Panc1 (cell line): Measurements from ENCODE around the gene FNTB. TPM values are rescaled to one million over a fixed set of nuclear protein-coding genes. Genes with fewer than 3 reads are reported as not detected.

Experiments used
- ATAC-seq: fragments of 200-7000 bp; cut with Tn5 transposase; 2 replicates; pipeline ENCODE4 v1.9.1; 2020; ENCODE audit warnings: mild to moderate bottlenecking, moderate library complexity
- BruUV-seq: library from RNA; stranded (reverse); fragments of 400-500 nt; replicated peaks from 2 replicates; lab custom pipeline; 2021; lab: Mats Ljungman, UMichigan
- CTCF ChIA-PET: fragments of 300-600 bp; sonication (Branson Sonifier 250); formaldehyde crosslinking; loops from one replicate; lab custom pipeline; 2022; ENCODE audit warnings: antibody characterized with exemption; lab: Charles Lee
- POLR2A ChIA-PET: fragments of 300-600 bp; sonication (Branson Sonifier 250); formaldehyde crosslinking; loops from one replicate; lab custom pipeline; 2022; ENCODE audit warnings: antibody characterized with exemption; lab: Charles Lee
- DNase-seq: peaks from one replicate; pipeline ENCODE4 v3.0.0-alpha.2; 2010; ENCODE audit warnings: low read depth, low spot score
- H3K27ac ChIP-seq: 2 replicates; pipeline ENCODE4 v1.5.1; 2011; ENCODE audit warnings: mild to moderate bottlenecking, low read length, inconsistent platforms
- H3K27me3 ChIP-seq: fragments of 200-500 bp; sonication (Bioruptor generic); 2 replicates; pipeline ENCODE4 v1.6.0; 2014; ENCODE audit warnings: low read length, inconsistent platforms; ENCODE audit not compliant: control insufficient read depth, insufficient read depth
- H3K36me3 ChIP-seq: fragments of 200-500 bp; sonication (Bioruptor generic); 2 replicates; pipeline ENCODE4 v1.5.1; 2014; ENCODE audit warnings: inconsistent platforms, mild to moderate bottlenecking, low read length, moderate library complexity; ENCODE audit not compliant: control insufficient read depth, insufficient read depth
- H3K4me1 ChIP-seq: 2 replicates; pipeline ENCODE4 v1.5.1; 2011; ENCODE audit warnings: inconsistent platforms, mild to moderate bottlenecking, low read length, moderate library complexity; ENCODE audit not compliant: control insufficient read depth, insufficient read depth
- H3K4me3 ChIP-seq, 2 experiments: 2 replicates each; pipeline ENCODE4 v1.5.1; 2011 to 2012; ENCODE audit warnings: low read depth in 2 of 2, low read length in 2 of 2, mild to moderate bottlenecking in 2 of 2, inconsistent platforms in 1 of 2, moderate library complexity in 1 of 2
- H3K9me3 ChIP-seq: fragments of 200-500 bp; sonication (Bioruptor generic); 2 replicates; pipeline ENCODE4 v1.5.1; 2014; ENCODE audit warnings: low read depth, mild to moderate bottlenecking, inconsistent platforms, low read length, moderate library complexity; ENCODE audit not compliant: control insufficient read depth, insufficient read depth
- CTCF ChIP-seq: fragments of 450-650 bp; IDR thresholded peaks from 2 replicates; pipeline ENCODE4 v1.5.1; 2017; ENCODE audit warnings: mild to moderate bottlenecking
- POLR2AphosphoS5 ChIP-seq: IDR thresholded peaks from 2 replicates; pipeline ENCODE4 v1.6.1; 2012; ENCODE audit warnings: mild to moderate bottlenecking, low read depth, low read length, moderate library complexity
- REST ChIP-seq, 2 experiments: IDR thresholded peaks; 2 replicates each; pipeline ENCODE4 v1.6.1; 2011 to 2012; ENCODE audit warnings: low read depth in 2 of 2, control low read depth in 1 of 2, low read length in 1 of 2, mild to moderate bottlenecking in 1 of 2, moderate library complexity in 1 of 2; ENCODE audit not compliant: insufficient read depth in 1 of 2
- SIN3A ChIP-seq: IDR thresholded peaks from 2 replicates; pipeline ENCODE4 v1.6.1; 2012; ENCODE audit warnings: low read depth, mild to moderate bottlenecking, low read length, moderate library complexity, borderline replicate concordance; ENCODE audit not compliant: insufficient read depth
- TCF7L2 ChIP-seq: IDR thresholded peaks from 2 replicates; pipeline ENCODE4 v1.6.1; 2011; ENCODE audit warnings: mild to moderate bottlenecking, low read depth, low read length, inconsistent platforms
- in situ Hi-C: cut with HindIII; loops from 2 replicates; pipeline ENCODE4 v1.10.0; 2016; ENCODE audit warnings: low sequenced_read_pairs, low pct_unique_long_range_greater_than_20kb
- intact Hi-C: fragments of 100-400 bp; cut with micrococcal nuclease; formaldehyde crosslinking; loops from one replicate; pipeline ENCODE4 v1.10.0; 2022; ENCODE audit not compliant: unreplicated experiment
- total RNA-seq: library from RNA; stranded (reverse); gene quantifications from one replicate; pipeline ENCODE4 v1.2.1, GENCODE V29; 2021; ENCODE audit not compliant: unreplicated experiment

The FNTB gene
- total RNA-seq, 1 experiment from 2014 or later: 13.3 TPM

- TF ChIP-seq REST (IDR thresholded peaks at IDR 0.05; ENCODE audit: insufficient read depth in 1 of 2, low read depth in 2 of 2, low read length in 1 of 2) (no peak), CTCF (no peak), SIN3A (no peak), POLR2AphosphoS5 (no peak), TCF7L2 (no peak)
- CTCF ChIA-PET: no interaction called here
- no TSS peak for BruUV-seq
- Histone ChIP-seq H3K27me3 (no peaks in the 10 kb centered on the region), H3K4me3 (no peak overlapping the region), H3K4me1 (peaks cover 7% of the 10 kb centered on the region), H3K36me3 (peaks cover 4% of the 10 kb centered on the region; the same call in 1 of the 2 replicates), H3K9me3 (no peaks in the 10 kb centered on the region), H3K27ac (no peak overlapping the region)
- ATAC-seq: no peak
- POLR2A ChIA-PET: no interaction called here
- no peak for DNase-seq
- in situ Hi-C loops (no loop called here), intact Hi-C loops (no loop called here)
These were observed 4.2 kb downstream of the FNTB start for GRCh38 chr14:64990939-64991338.

- Histone ChIP-seq H3K27ac (no peak overlapping the region), H3K9me3 (no peaks in the 10 kb centered on the region), H3K27me3 (no peaks in the 10 kb centered on the region), H3K36me3 (peaks cover 4% of the 10 kb centered on the region; the same call in 1 of the 2 replicates), H3K4me1 (peaks cover 4% of the 10 kb centered on the region; the same call in 1 of the 2 replicates), H3K4me3 (no peak overlapping the region)
- no TSS peak for BruUV-seq
- ATAC-seq (no peak), DNase-seq (no peak)
- in situ Hi-C loops: no loop called here
- ChIA-PET POLR2A (no interaction called here), CTCF (interaction anchor here (0.7 kb wide), 1 partner anchor 601 kb away, joined by 3 read pairs; no protein-coding TSS in a partner anchor)
- intact Hi-C loops: no loop called here
- TF ChIP-seq CTCF (no peak), SIN3A (no peak), TCF7L2 (no peak), REST (IDR thresholded peaks at IDR 0.05; ENCODE audit: insufficient read depth in 1 of 2, low read depth in 2 of 2, low read length in 1 of 2) (no peak), POLR2AphosphoS5 (no peak)
These were observed 5.7 kb downstream of the FNTB start for GRCh38 chr14:64992328-64992885.
